Activated B cell treated with CpG ODN at 0.5 μM for 24 hours (primary cell): ENCODE data around the gene OR52E1. TPM values are rescaled to one million over a fixed set of nuclear protein-coding genes. Genes with fewer than 3 reads are reported as not detected.

ENCODE experiments used
- ATAC-seq: fragments of 200-7000 bp; cut with Tn5 transposase; one replicate; pipeline ENCODE4 v1.10.0; 2021; ENCODE audit warnings: low read depth, mild to moderate bottlenecking, moderate library complexity
- CTCF ChIA-PET: fragments of 350-600 bp; sonication (Branson Sonifier 250); formaldehyde crosslinking; loops from one replicate; lab custom pipeline; 2021; ENCODE audit warnings: antibody characterized with exemption; lab: Charles Lee
- POLR2A ChIA-PET: fragments of 350-600 bp; sonication (Branson Sonifier 250); formaldehyde crosslinking; loops from one replicate; lab custom pipeline; 2021; ENCODE audit warnings: antibody characterized with exemption; lab: Charles Lee
- DNase-seq: peaks from one replicate; pipeline ENCODE4 v3.0.0; 2022
- H3K27ac Mint-ChIP-seq: one replicate; pipeline ENCODE4 v1.8.0; 2020; ENCODE audit warnings: mixed read lengths
- H3K27me3 Mint-ChIP-seq: one replicate; pipeline ENCODE4 v1.8.0; 2021; ENCODE audit warnings: mixed read lengths
- H3K36me3 Mint-ChIP-seq: one replicate; pipeline ENCODE4 v1.8.0; 2021; ENCODE audit warnings: low read depth, mixed read lengths
- H3K4me1 Mint-ChIP-seq: one replicate; pipeline ENCODE4 v1.8.0; 2021; ENCODE audit warnings: mixed read lengths
- H3K4me3 Mint-ChIP-seq: one replicate; pipeline ENCODE4 v1.8.0; 2020; ENCODE audit warnings: mild to moderate bottlenecking, mixed read lengths
- H3K9me3 Mint-ChIP-seq: one replicate; pipeline ENCODE4 v1.8.0; 2020; ENCODE audit warnings: mixed read lengths
- CTCF ChIP-seq: fragments of 200-600 bp; IDR thresholded peaks from one replicate; pipeline ENCODE4 v1.8.0; 2022; ENCODE audit warnings: antibody characterized with exemption, mild to moderate bottlenecking
- intact Hi-C: fragments of 100-400 bp; cut with micrococcal nuclease; formaldehyde crosslinking; loops from one replicate; pipeline ENCODE4 v1.15.1; 2024
- total RNA-seq: library from RNA; stranded (reverse); gene quantifications from 2 replicates; pipeline ENCODE4 v1.2.3, GENCODE V29; 2022

Gene OR52E1
- total RNA-seq, 1 donor from 2014 or later: not detected

- POLR2A ChIA-PET: no interaction called here
- no peaks in the 10 kb centered on the region for H3K36me3 Mint-ChIP-seq
- H3K4me1 Mint-ChIP-seq: no peaks in the 10 kb centered on the region
- H3K27ac Mint-ChIP-seq: no peak overlapping the region
- no peak for TF ChIP-seq CTCF
- H3K4me3 Mint-ChIP-seq: no peak overlapping the region
- DNase-seq (no peak), ATAC-seq (no peak)
- H3K27me3 Mint-ChIP-seq: no peaks in the 10 kb centered on the region
- CTCF ChIA-PET: no interaction called here
- intact Hi-C loops: no loop called here
- H3K9me3 Mint-ChIP-seq: no peaks in the 10 kb centered on the region
Observed at GRCh38 chr11:5103066-5103465, 33.7 kb downstream of the OR52E1 start.

- intact Hi-C loops: no loop called here
Observed at GRCh38 chr11:5107285-5107684, 37.9 kb downstream of the OR52E1 start.

DNA sequence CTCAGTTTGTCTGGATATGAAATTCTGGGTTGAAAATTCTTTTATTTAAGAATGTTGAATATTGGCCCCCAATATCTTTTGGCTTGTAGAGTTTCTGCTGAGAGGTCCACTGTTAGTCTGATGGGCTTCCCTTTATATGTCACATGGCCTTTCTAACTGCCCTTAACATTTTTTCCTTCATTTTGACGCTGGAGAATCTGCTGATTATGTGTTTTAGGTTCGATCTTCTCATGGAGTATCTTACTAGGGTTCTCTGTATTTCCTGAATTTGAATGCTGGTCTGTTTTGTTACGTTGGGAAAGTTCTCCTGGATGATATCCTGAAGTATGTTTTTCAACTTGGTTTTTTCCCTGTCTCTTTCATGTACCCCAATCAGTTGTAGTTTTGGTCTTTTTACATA, 46.0 kb downstream of the OR52E1 start:
- no peak for ATAC-seq
- Mint-ChIP-seq H3K9me3 (peaks cover 3% of the 10 kb centered on the region), H3K4me3 (no peak overlapping the region), H3K27me3 (peaks cover 12% of the 10 kb centered on the region), H3K4me1 (no peaks in the 10 kb centered on the region), H3K36me3 (no peaks in the 10 kb centered on the region), H3K27ac (no peak overlapping the region)
- POLR2A ChIA-PET: no interaction called here
- no peak for TF ChIP-seq CTCF
- intact Hi-C loops: no loop called here
- CTCF ChIA-PET: no interaction called here
- no peak for DNase-seq

More at GRCh38 chr11:5107285-5107684, 37.9 kb downstream of the OR52E1 start:
- ChIA-PET CTCF (no interaction called here), POLR2A (no interaction called here)
- H3K27me3 Mint-ChIP-seq: no peaks in the 10 kb centered on the region
- DNase-seq (no peak), ATAC-seq (no peak)
- no peaks in the 10 kb centered on the region for H3K4me1 Mint-ChIP-seq
- H3K27ac Mint-ChIP-seq: no peak overlapping the region
- TF ChIP-seq CTCF: no peak
- no peaks in the 10 kb centered on the region for H3K36me3 Mint-ChIP-seq
- no peak overlapping the region for H3K4me3 Mint-ChIP-seq
- no peaks in the 10 kb centered on the region for H3K9me3 Mint-ChIP-seq

DNA sequence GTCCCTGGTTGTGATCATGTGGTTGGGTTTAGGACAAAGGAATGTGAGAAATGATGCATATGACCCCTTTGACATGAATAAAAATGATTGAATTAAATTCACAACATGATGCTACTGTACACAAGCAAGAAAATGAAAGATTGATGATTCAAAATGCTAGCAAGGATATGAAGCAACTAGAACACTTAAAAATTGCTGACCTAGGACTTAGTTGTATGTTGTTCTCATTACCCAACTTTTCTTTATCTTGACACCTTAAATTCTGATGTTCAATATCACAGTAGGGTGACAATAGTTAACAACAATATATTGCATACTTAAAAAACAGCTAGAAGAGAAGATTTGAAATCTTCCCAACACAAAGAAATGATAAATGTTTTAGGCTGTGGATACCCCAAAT, 48.2 kb downstream of the OR52E1 start:
- TF ChIP-seq CTCF: no peak
- DNase-seq (no peak), ATAC-seq (no peak)
- peaks cover 10% of the 10 kb centered on the region for H3K27me3 Mint-ChIP-seq
- H3K27ac Mint-ChIP-seq: no peak overlapping the region
- no peaks in the 10 kb centered on the region for H3K36me3 Mint-ChIP-seq
- CTCF ChIA-PET: no interaction called here
- peaks cover 3% of the 10 kb centered on the region for H3K9me3 Mint-ChIP-seq
- no peak overlapping the region for H3K4me3 Mint-ChIP-seq
- H3K4me1 Mint-ChIP-seq: no peaks in the 10 kb centered on the region
- intact Hi-C loops: no loop called here
- POLR2A ChIA-PET: no interaction called here

- H3K4me1 Mint-ChIP-seq: no peaks in the 10 kb centered on the region
- H3K27me3 Mint-ChIP-seq: peaks cover 10% of the 10 kb centered on the region
- no peak for DNase-seq
- H3K4me3 Mint-ChIP-seq: no peak overlapping the region
- H3K27ac Mint-ChIP-seq: no peak overlapping the region
- H3K36me3 Mint-ChIP-seq: no peaks in the 10 kb centered on the region
- peaks cover 3% of the 10 kb centered on the region for H3K9me3 Mint-ChIP-seq
- POLR2A ChIA-PET: no interaction called here
- TF ChIP-seq CTCF: no peak
- no peak for ATAC-seq
- intact Hi-C loops: no loop called here
- CTCF ChIA-PET: no interaction called here
Observed at GRCh38 chr11:5118893-5119292, 49.5 kb downstream of the OR52E1 start.

Other genes starting within 250 kb of the OR52E1 start
- not detected in 2 replicates for gene OR51F2, start 248.3 kb upstream of the OR52E1 start, total RNA-seq
- gene OR51S1, start 220.4 kb upstream of the OR52E1 start, total RNA-seq: not detected in 2 replicates
- gene OR51T1, start 187.7 kb upstream of the OR52E1 start, total RNA-seq: not detected in 2 replicates
- gene OR51A7, start 165.8 kb upstream of the OR52E1 start, total RNA-seq: not detected in 2 replicates
- not detected in 2 replicates for gene OR51G2, start 150.2 kb upstream of the OR52E1 start, total RNA-seq
- gene OR51G1, start 145.2 kb upstream of the OR52E1 start, total RNA-seq: not detected in 2 replicates
- gene OR51A4, start 122.0 kb upstream of the OR52E1 start, total RNA-seq: not detected in 2 replicates
- not detected in 2 replicates for gene OR51A2, start 113.9 kb upstream of the OR52E1 start, total RNA-seq
- not detected in 2 replicates for gene OR51L1, start 74.7 kb upstream of the OR52E1 start, total RNA-seq
- not detected in 2 replicates for gene OR52J3, start 23.0 kb upstream of the OR52E1 start, total RNA-seq
- gene OR52E2, start 9.9 kb upstream of the OR52E1 start, total RNA-seq: not detected in 2 replicates
- gene OR52A5, start 68.8 kb downstream of the OR52E1 start, total RNA-seq: not detected in 2 replicates
- gene OR52A1, start 85.2 kb downstream of the OR52E1 start, total RNA-seq: not detected in 2 replicates
- not detected in 2 replicates for gene OR51V1, start 131.1 kb downstream of the OR52E1 start, total RNA-seq
- 147 and 157 TPM in 2 replicates for gene HBB, start 157.5 kb downstream of the OR52E1 start, total RNA-seq
- gene HBD, start 164.9 kb downstream of the OR52E1 start, total RNA-seq: not detected in 2 replicates
- gene HBG1, start 180.3 kb downstream of the OR52E1 start, total RNA-seq: not detected in 2 replicates
- gene HBG2, start 185.2 kb downstream of the OR52E1 start, total RNA-seq: not detected in 2 replicates
- gene HBE1, start 200.4 kb downstream of the OR52E1 start, total RNA-seq: not detected in 2 replicates
- gene OR51B4, start 232.4 kb downstream of the OR52E1 start, total RNA-seq: not detected in 2 replicates